Activated T-cell treated with anti-CD3 and anti-CD28 coated beads, Interleukin-2, amount 50 U/mL, for 1 hour (primary cell): ENCODE results near the gene CLEC16A.

ENCODE experiments used
- DNase-seq: peaks from one replicate; pipeline ENCODE4 v3.0.0-alpha.2; 2020

Gene CLEC16A

DNA sequence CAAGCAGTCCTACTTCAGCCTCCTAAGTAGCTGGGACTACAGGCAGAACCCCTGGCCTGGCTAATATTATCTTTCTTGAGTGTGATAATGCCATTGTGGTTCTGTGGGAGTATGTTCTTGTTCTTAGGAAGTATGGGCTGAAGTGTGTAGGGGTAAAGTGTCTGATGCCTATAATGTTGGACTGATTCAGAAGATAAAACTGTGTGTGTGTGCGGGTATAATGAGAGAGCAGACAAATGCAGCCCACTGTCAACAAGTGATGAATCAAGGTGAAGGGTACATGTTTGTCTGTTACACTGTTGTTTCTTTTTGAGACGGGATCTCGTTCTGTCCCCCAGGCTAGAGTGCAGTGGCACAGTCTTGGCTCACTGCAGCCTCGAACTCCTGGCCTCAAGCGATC lies 127.5 kb downstream of the CLEC16A start:
- DNase-seq, result no peak

DNA sequence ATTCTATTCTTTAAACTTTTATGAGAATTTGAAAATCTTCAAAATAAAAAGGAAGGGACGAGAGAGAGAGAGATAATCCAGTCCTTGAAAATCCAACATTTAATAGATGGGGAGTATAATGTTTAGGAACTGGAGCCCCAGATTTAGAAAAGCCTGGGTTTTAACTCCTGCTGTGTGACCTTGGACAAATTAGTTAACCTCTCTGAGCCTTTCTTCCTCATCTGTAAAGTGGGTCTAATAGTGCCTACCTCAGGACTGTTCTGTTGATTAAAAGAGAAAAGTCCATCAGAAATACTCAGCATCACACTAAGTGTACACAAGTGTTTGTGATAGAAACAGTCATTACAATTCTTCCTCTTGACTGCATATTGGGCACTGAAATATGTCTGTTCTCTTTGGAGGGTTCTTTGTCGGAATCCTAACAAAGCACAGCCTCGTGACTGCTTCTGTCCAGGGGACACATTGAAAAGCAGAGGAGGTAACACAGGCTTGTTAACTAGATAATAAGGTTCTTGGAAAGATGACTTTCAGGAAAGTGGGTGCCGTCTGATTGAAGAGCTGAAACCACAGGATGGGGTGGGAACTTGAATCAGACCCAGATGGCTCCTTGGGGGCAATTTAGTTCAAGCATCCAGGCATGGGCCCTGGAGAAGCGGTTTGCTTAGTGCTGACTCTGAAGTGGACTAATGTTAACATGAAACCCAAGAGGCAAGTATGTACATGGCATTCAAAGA lies 128.2 kb downstream of the CLEC16A start:
- DNase-seq, result no peak

DNA sequence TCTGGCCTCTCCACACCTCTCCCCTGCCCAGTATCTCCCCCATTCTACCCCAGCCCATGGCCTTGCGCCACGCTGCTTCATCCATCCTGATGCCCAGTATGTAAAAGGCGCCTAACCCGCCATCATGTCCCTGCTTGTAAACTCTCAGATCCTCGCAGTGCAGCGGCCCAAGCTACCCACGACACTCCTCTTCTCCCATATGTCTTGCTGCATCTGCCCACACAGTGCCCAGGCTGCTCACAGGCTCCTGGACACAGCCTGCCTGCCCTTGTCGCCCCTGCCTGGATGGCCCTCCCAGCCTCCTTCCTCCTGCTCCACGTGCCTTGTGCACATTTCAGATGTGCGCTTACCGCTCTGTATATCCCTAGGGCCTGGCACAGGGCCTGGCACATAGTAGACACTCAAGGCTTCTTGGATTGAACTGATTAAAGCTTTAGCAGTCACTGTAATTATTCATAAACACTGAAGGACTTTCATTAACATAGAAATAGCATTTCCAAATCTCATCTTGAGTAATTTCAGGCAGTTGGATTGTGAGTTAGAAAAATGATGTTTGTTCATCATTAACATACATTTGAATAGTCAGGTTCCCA lies 129.1 kb downstream of the CLEC16A start:
- no peak for DNase-seq

DNA sequence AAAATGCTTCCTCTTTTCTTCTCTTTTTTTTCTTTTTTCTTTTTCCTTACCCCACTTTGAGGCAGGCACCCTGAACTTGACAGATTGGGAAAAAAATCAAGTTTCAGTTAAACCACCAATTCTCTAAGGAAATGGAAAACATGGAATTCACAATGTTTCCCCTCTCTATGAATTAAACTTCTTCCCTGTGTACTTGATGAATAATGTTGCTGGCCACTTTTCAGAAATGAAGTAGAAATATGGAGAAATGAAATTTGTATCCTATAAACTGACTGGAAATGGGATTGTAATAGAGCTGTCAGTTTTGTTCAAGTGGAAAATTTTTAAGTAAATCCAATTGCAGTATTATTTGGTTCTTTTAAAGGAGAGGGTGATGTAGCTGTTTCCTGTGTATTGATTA lies 129.8 kb downstream of the CLEC16A start:
- no peak for DNase-seq

DNA sequence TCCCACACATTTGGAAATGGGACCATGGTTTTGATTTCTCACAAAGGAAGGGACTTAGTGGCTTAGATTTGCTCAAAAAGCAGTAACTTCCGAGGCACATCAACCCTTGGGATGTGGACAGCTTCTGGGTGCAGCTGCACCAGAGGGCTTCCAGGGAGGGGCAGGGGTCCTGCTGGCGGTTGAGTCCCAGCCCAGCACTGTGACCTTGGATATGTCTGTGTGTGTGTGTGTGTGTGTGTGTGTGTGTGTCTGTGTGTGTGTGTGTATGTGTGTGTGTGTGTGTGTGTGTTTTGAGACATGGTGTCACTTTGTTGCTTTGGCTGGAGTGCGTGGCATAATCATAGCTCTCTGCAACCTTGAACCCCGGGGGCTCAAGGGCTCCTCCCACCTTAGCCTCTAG lies 130.8 kb downstream of the CLEC16A start:
- no peak for DNase-seq

DNA sequence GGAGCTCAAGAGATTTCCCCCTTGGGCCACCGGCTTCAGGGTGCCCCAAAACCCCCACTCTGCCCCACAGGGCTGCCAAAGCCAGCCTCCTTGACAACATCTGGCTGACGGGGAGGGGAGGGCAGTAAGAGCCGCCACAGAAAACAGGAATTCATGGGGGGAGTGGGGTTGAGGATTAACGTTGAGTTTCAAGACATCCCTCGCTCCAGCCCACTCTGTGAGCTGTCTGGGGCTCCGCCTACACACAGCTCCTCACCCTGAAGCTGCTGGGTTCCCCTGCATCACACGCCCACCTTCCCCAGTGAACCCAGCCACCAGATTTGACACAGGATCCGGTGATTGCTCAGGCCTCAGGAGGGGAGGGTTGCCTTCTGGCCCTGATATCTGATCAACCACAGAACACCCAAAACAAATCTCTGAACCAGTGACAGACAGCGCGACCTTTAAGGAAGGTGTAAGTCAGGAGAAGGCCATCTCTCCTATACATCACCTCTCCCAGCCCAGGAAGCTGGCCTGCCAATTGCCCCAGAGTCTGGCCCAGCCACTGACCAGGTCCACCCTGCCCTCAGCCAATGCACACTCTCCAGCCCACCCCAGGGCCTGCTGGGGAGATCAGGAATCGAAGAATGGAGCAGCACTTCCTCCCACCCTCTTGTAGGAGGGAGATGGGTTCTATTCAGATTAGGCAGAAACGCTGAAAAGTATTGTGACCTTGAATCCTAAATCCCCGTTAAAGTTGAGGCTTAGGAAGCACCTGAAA lies 132.1 kb downstream of the CLEC16A start:
- no peak for DNase-seq

DNA sequence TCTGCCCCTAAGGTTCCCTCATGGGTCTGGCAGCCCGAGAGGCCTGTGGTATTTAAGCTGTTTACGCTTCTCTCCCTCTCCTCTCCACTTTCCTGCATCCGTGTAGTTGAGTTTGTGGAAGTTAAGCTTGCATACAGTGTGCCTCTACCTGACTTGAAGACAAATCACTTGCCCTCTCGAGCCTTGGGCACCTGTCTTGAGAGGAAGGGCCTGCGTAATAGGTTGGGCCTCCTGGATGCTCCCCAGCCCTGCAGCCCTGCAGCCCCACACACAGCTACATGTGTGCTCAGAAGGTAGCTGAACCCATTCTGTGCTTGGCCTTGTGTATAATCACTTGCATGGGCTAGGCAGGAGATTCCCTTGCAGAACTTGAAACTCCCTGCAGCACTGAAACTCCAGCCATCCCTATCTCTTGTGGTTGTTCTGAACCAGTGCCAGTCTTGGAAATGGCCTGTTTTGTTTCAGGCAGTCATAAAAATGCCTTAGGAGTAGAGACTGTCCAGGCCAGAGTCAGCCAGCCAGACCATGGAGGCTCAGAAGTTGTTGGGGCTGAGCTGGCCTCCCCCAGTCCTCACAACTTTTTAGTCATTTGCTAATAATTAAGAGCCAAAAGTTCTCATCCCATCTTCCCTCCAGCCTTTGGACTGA lies 134.6 kb downstream of the CLEC16A start:
- DNase-seq, result no peak

DNA sequence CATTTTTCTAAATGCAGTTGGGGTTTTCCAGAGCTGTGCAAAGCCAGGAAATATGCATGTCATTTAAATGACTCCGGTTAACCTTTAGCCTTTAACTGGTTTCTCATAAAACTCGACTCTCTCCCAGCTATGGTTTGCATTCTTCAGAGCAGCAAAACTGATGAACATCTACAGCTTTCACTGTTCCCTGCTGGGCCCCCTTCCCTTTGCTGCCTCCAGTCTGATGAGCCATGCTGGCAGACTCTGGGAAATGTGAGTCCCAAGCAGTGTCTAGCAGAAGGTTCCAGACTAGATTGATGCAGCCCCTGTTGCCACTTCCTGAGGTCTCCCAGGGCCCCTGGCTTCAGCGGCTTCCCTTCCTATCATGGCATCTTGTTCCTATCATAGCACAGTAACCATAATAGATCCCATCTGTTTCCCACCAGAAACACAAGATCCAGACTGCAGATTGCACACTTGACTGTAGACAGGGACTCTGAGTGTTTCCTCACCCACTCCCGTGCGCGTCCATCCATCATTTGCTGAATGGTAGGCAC lies 135.4 kb downstream of the CLEC16A start:
- DNase-seq, result no peak

DNA sequence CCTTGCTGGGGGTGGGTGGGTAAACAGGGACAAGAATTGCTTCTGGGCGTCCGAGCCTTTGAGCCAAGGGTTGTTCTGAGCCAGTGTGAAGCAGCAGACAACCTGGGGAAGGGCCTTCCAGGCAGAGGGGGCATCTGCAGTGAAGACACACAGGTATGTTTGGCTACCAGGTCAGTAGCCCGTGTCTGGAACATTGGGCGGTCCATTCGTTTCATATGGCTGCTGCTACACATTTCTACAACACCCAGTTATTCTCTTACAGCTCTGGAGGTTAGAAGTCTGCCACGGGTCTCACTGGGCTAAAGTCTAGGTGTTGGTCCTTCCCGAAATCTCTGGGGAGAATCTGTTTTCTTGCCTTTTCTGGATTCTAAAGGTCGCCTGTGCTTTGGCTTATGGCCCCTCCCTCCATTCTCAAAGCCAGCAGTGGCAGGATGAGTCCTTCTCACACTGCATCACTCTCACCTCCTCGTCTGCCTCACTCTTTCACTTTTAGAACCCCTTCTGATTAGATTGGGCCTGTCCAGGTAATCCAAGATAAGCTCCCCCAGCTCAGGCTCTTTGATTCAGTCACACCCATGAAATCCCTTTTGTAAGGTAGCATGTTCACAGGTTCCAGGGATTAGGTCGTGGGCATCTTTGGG lies 136.1 kb downstream of the CLEC16A start:
- no peak for DNase-seq

DNA sequence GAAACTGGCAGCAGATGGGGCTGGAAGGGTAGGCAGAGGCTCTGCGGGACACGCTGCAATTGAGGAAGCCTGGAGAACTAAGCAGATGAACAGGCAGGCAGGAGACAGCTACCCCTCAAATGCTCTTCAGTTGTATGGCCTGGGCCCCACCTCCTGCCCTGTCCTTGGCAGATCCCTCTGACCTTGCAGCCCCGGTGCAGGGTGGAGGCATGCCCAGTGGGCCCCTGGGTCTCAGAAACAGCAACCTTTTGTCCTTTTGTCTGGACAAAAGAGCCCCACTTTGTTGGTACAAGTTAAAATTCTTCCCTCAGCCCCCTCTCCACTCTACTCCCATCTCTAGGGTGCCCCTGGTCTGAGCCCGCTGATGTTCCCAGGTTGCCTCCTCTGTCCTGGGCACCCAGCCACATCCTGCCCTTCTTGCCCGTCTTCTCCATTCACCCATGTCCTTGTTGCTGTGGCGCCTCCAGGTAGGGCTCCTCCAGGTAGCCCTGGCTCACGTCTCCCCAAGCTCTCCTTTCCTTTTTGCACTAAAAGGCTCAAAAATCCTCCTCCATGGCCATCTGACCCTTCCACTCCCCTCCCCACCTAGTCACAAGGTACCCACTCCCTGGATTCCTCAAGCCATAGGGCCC lies 136.8 kb downstream of the CLEC16A start:
- DNase-seq, result no peak

DNA sequence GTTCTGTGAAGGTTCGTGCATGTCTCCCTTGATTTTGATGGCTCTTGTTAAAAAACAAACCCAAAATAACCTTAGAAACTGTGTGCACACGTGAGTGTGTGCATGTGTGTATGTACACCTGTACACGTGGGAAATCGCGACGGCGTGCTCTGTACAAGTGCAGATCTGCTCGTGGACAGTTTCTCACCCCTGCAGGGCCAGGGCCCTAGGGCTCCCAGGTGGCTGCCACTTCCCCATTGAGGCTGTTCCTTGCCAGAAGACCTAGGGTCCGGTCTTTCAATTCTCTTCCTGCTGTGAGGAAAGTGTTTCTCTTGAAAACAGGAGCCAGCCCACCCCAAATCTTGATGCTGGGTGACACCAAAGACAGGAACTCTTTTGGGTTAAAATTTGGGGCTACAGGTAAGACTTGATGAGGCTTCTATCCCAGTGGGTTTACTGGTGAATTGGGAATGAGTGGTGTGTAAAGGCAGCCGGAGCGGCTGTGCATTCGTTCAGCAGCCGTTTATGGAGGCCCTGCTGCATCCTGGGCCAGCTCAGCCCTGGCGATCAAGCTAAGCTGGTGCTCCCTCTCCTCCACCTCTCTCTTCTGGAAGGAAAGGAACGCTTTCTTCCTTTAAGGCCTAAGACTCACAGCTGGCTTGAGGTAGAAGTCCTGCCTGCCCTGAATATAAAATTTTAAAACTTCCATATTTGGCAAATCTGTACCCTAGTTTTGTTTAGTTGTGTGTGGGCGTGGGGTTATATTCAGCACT lies 137.9 kb downstream of the CLEC16A start:
- DNase-seq, result no peak

DNA sequence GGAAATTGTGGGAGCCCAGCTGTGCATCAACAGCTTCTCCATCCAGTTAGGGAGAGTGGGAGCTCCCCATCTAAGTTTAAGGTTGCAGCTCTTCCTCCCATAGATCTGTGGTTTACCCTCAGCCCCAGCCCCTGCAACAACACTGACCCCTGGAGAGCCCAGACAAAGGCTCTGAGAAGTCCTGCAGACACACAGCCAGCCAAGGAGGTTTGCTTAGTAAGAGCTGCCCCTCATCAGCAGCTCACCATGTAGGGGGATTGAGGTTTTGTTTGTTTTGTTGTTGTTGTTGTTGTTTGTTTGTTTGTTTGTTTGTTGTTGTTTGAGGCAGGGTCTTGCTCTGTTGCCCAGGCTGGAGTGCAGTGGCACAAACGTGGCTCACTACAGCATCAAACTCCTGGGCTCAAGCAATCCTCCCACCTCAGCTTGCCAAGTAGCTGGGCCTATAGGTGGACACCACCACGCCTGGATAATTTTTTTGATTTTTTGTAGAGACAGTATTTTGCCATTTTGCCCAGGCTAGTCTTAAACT lies 138.6 kb downstream of the CLEC16A start:
- DNase-seq, result no peak

DNA sequence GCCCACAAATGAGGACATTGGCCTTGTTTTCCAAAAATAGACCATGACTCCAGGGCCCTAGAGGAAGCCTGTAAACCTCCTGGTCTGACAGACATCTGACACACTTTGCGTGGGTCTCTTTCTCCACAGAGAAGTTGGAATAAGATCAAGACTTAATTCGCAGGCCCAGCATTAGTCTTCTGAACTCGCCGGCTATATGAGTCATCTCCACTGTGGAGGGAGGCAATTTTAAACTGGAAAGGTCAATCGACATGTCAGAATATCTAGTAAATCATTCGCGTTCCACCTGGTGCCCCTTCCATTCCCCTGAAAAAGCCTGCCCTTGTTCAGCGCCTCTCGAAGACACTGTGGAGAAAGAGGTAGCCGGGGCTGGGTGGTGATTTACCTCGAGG lies 140.1 kb downstream of the CLEC16A start:
- DNase-seq, result no peak

DNA sequence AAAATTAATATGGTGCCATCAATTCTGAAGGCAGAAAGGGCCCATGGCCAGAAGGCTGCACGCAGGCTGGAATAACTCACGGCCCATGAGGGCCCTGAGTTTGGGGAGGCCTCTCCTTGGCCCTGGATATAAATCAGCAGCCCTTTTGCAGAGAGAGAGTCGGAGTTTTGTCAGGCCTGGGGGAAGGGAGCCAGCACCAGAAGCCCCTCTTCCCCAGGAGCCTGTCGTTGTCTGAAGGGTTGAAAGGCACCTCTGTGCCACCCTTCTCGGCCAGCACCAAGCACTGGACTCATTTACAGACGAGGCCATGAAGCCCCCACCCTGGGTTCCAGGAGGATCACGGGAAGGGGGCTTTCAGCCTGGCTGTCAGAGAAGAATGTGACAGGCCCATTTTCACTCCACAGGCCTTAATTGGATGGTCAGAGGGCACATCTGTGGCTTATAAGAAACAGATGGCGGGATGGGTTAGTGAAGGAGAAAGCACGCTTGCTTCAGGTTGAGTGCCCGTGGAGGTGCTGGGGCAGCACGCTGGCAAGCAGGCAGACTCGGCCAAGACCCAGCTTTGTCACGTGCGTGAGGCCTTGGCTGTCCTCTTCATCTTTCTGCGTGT lies 140.6 kb downstream of the CLEC16A start:
- DNase-seq, result no peak

DNA sequence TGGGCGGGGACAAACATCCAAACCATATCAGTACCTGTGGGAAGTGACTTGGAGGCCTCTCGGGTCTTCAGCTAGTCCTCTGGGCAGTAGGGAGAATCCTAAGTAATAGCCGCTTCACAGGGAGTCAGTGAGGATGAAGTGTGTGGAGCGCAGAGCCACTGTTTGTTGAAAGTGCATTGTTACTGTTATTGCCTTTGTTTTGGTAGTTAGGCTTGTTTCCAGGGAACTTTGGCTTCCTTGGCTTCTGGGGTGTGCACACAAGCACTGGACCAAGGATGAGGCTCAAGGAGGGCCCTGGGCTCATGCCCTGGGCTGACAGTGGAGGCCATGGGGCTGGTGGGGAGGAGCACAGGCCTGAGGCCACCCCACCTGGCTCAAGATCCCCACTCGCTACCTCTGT lies 141.6 kb downstream of the CLEC16A start:
- DNase-seq, result no peak

DNA sequence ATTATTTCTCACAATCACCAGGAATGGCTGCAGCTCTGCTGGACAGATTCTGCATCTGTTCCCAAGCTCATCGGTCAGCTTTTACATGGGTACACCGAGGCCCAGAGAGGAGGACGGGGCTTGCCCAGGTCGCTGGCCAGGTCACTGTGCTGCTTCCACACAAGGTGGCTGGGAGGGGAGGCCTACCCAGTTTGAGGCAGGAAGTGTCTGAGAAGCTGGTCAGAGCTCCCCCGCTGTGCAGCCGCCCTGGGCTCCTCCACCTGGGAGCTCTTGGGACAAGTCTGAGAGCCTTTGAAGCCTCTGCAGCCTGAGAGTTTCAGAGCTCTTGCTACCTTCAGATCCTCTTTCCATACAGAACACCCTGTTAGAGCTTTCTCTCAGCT lies 143.3 kb downstream of the CLEC16A start:
- DNase-seq, result no peak

DNA sequence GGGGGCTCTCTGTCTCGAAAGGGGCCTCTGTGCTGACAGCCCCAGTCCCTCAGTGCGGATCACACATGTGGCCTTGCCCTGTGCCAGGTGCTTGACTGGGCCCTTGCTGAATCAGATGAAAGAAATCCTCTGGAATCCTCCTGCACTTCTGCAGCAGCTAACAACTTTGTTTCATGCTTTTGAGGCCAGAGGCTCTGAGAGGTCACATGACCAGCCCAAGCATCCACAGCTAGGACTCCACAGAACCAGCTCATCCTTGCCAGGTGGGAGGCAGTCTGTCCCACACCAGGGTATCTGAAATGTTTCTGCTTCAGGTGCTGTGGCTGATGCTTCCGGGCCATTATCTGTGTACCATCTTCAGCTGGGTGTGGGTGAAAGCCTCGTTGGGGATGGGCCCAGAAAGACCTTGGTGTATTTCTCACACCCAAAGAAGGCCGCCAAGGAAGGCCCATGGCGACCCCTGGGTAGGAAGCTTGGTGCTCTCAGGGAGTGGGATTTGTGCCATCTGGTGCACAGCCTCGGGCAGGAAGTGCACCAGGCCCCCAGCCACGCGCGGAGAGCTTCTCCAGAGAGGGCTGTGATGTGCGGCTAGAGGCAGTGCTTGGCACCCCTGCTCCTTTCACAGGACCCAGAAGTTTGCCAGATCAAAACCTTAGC lies 143.8 kb downstream of the CLEC16A start:
- DNase-seq, result peak; percentile 25

DNA sequence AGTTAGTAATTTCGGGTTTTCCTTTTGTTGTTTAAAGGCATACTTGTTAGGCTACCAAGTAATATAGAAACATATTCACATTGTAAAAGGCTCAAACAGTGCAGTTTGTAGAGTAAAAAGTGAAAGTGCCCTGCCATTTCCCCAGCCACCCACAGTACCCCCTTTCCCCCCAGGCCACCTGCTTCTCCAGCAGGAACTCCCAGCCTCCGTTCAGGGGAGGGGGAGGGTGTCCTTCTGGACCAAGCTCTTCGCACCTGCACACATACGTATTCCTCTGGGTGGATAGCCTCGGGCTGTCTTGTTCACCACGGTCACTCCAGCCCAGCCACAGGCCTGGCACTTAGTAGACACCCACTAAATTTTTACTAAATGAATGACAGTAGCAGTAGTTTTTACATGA lies 144.5 kb downstream of the CLEC16A start:
- no peak for DNase-seq

DNA sequence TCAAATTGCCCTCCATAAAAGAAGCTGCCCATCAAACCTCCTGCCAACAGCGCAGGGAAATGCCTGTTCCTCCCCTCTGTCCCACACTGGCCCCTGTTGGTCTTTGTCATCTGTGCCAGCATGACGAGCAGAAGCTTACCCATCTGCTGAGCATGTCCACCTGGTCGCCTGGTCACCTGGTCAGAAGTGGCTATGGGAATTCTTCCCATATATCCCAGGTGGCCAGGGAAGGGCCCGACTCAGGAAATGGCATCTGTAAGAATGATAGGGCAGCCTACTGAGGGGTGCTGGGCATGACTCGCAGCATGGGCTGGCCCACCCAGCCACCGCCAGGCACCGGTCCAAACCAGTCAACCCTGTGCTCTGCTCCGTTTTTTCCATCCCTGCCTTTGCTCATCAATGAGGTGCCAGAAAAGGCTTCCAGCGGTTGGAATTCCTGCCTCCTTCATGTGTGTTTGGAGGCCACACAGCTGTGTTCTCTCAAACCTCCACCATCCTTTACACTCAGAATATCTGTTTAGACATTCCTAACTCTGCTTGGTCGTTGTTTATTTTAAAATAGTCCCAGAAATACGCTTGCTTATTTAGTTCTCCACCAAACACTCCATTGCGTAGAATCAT lies 145.2 kb downstream of the CLEC16A start:
- no peak for DNase-seq

DNA sequence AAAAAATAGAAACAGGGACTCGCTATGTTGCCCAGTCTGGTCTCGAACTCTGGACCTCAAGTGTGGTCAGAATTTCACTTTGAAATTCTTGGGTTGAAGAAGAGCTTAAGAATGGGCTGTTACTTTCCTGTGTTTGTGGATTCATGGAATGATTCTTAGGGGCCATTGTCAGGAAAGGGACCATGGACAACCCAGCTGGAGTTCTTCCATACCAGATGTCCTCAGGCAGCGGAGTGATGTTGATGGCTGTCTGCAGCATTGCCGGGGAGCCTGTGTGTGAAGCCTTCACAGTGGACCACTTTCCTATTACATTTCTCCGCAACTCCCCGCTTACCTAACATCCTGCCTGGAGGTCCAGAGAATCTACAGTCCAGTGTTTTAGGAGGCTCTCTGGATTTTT lies 145.9 kb downstream of the CLEC16A start:
- DNase-seq, result no peak
